Measurements from ENCODE around the gene CFHR1.

GRCh38 chr1:196877964-196878363, 58.4 kb downstream of the CFHR1 start:
- TF ChIP-seq EZH2 (IDR thresholded peaks at IDR 0.05; ENCODE audit: insufficient read depth, low read length), result no peak
- no peak for TF ChIP-seq CTCF (IDR thresholded peaks at IDR 0.05; ENCODE audit: insufficient read depth, low read depth, low read length)

Measured in astrocyte (in vitro differentiated cells and primary cell).